IMR-90 (cell line): ENCODE measurements around the gene PLXND1. TPM values are rescaled to one million over a fixed set of nuclear protein-coding genes. Genes with fewer than 3 reads are reported as not detected.
"Not testable (repeated sequence)": the region's sequence is repeated elsewhere in the genome, so short reads cannot be mapped to it uniquely, and the experiment has no call there.

Source experiments
- ATAC-seq: fragments of 200-7000 bp; cut with Tn5 transposase; 2 replicates; pipeline ENCODE4 v1.9.1; 2020; ENCODE audit warnings: low read depth, mild to moderate bottlenecking, moderate library complexity
- BruUV-seq: library from RNA; stranded (reverse); fragments of 400-500 nt; replicated peaks from 2 replicates; lab custom pipeline; 2021; lab: Mats Ljungman, UMichigan
- CTCF ChIA-PET: fragments of 300-600 bp; formaldehyde crosslinking; extraction: SDS; loops from one replicate; lab custom pipeline; 2021; ENCODE audit warnings: antibody characterized with exemption; lab: Yijun Ruan, JAX
- POLR2A ChIA-PET: fragments of 300-600 bp; sonication (Branson Sonifier 250); formaldehyde crosslinking; loops from one replicate; lab custom pipeline; 2022; ENCODE audit warnings: antibody characterized with exemption; ENCODE audit not compliant: unreplicated experiment; lab: Charles Lee
- DNase-seq: peaks from one replicate; pipeline ENCODE4 v3.0.0; 2013
- H2AFZ ChIP-seq: replicated peaks from 2 replicates; pipeline ENCODE3; 2013; ENCODE audit warnings: low read length, mild to moderate bottlenecking; ENCODE audit not compliant: poor library complexity
- H2AK5ac ChIP-seq: 2 replicates; pipeline ENCODE4 v1.6.1; 2013; ENCODE audit warnings: low read depth, low read length, inconsistent platforms
- H2AK9ac ChIP-seq: replicated peaks from 2 replicates; pipeline ENCODE3; 2013; ENCODE audit warnings: mild to moderate bottlenecking, low read depth, low read length, moderate library complexity; ENCODE audit not compliant: poor library complexity
- H2BK120ac ChIP-seq: 2 replicates; pipeline ENCODE4 v1.6.1; 2013; ENCODE audit warnings: low read depth, low read length, inconsistent platforms
- H2BK15ac ChIP-seq: 3 replicates; pipeline ENCODE4 v1.6.1; 2013; ENCODE audit warnings: low read depth, low read length, inconsistent platforms
- H2BK20ac ChIP-seq: 2 replicates; pipeline ENCODE4 v1.6.1; 2013; ENCODE audit warnings: low read depth, mild to moderate bottlenecking, inconsistent platforms, low read length, moderate library complexity
- H2BK5ac ChIP-seq: 2 replicates; pipeline ENCODE4 v1.6.1; 2013; ENCODE audit warnings: mild to moderate bottlenecking, low read depth, low read length, inconsistent platforms; ENCODE audit not compliant: poor library complexity, severe bottlenecking
- H3K14ac ChIP-seq: replicated peaks from 2 replicates; pipeline ENCODE4 v1.6.1; 2013; ENCODE audit warnings: low read depth, low read length, inconsistent platforms
- H3K18ac ChIP-seq: 2 replicates; pipeline ENCODE4 v1.6.1; 2013; ENCODE audit warnings: low read depth, low read length, control low read depth
- H3K23ac ChIP-seq: 2 replicates; pipeline ENCODE4 v1.6.1; 2013; ENCODE audit warnings: low read depth, low read length, inconsistent platforms
- H3K27ac ChIP-seq: 2 replicates; pipeline ENCODE4 v1.5.1; 2013; ENCODE audit warnings: mild to moderate bottlenecking, control low read depth, low read length; ENCODE audit not compliant: insufficient read depth
- H3K27me3 ChIP-seq: 2 replicates; pipeline ENCODE4 v1.6.1; 2013; ENCODE audit warnings: low read length; ENCODE audit not compliant: control insufficient read depth, insufficient read depth
- H3K36me3 ChIP-seq: 2 replicates; pipeline ENCODE4 v1.6.1; 2013; ENCODE audit warnings: low read length, mixed read lengths; ENCODE audit not compliant: control insufficient read depth, insufficient read depth
- H3K4ac ChIP-seq: 2 replicates; pipeline ENCODE4 v1.6.1; 2013; ENCODE audit warnings: low read depth, low read length, inconsistent platforms
- H3K4me1 ChIP-seq: 2 replicates; pipeline ENCODE4 v1.6.1; 2013; ENCODE audit warnings: low read length, mixed read lengths; ENCODE audit not compliant: control insufficient read depth, insufficient read depth
- H3K4me2 ChIP-seq: 2 replicates; pipeline ENCODE4 v1.6.1; 2013; ENCODE audit warnings: low read depth, mild to moderate bottlenecking, control low read depth, low read length, moderate library complexity
- H3K4me3 ChIP-seq: 2 replicates; pipeline ENCODE4 v1.5.1; 2013; ENCODE audit warnings: low read depth, mild to moderate bottlenecking, control low read depth, low read length, moderate library complexity; ENCODE audit not compliant: insufficient read depth
- H3K56ac ChIP-seq: 2 replicates; pipeline ENCODE4 v1.6.1; 2013; ENCODE audit warnings: low read length, inconsistent platforms; ENCODE audit not compliant: insufficient read depth; ENCODE audit errors: extremely low read depth
- H3K79me1 ChIP-seq, 2 experiments: 2 replicates each; pipeline ENCODE4 v1.6.1; 2013; ENCODE audit warnings: low read length in 2 of 2, inconsistent platforms in 1 of 2, low read depth in 1 of 2
- H3K9ac ChIP-seq: 2 replicates; pipeline ENCODE4 v1.6.1; 2013; ENCODE audit warnings: low read depth, low read length, control low read depth
- H3K9me1 ChIP-seq: 2 replicates; pipeline ENCODE4 v1.6.1; 2013; ENCODE audit warnings: low read length, inconsistent platforms; ENCODE audit not compliant: insufficient read depth
- H3K9me3 ChIP-seq: 2 replicates; pipeline ENCODE4 v1.6.1; 2013; ENCODE audit warnings: low read length; ENCODE audit not compliant: control insufficient read depth, insufficient read depth
- H4K20me1 ChIP-seq: 2 replicates; pipeline ENCODE4 v1.6.1; 2013; ENCODE audit warnings: low read length, inconsistent platforms; ENCODE audit not compliant: insufficient read depth
- H4K5ac ChIP-seq: 2 replicates; pipeline ENCODE4 v1.6.1; 2013; ENCODE audit warnings: mild to moderate bottlenecking, low read depth, low read length, control low read depth
- H4K8ac ChIP-seq, 2 experiments: 2 replicates each; pipeline ENCODE4 v1.6.1; 2013; ENCODE audit warnings: low read depth in 2 of 2, low read length in 2 of 2, control low read depth in 1 of 2, inconsistent platforms in 1 of 2
- H4K91ac ChIP-seq: 2 replicates; pipeline ENCODE4 v1.6.1; 2013; ENCODE audit warnings: low read depth, low read length, inconsistent platforms; ENCODE audit not compliant: insufficient read depth
- WGBS, 2 experiments: methylation state at CpG; one replicate each; pipeline versions ENCODE4 v1.1.5 to v1.1.7; 2013; ENCODE audit warnings: missing lambda C conversion rate in 2 of 2; ENCODE audit not compliant: insufficient read length in 1 of 2; ENCODE audit errors: extremely low coverage in 2 of 2; 5-methylcytosine and 5-hydroxymethylcytosine counted together
- dilution Hi-C: fragments of 300-500 bp; cut with HindIII; formaldehyde crosslinking; loops from one replicate; pipeline ENCODE4 v1.14.3; 2018; ENCODE audit warnings: low sequenced_read_pairs; ENCODE audit not compliant: unreplicated experiment
- in situ Hi-C: fragments of 300-500 bp; cut with MboI; formaldehyde crosslinking; loops from 3 replicates; pipeline ENCODE4 v1.14.3; 2019; ENCODE audit warnings: low sequenced_read_pairs, inconsistent platforms, mixed read lengths
- intact Hi-C: fragments of 100-400 bp; cut with micrococcal nuclease; formaldehyde crosslinking; loops from 2 replicates; pipeline ENCODE4 v1.10.0; 2022
- polyA plus RNA-seq, 3 experiments: library from polyadenylated mRNA; depleted of rRNA; stranded (reverse); fragments of >200 nt; gene quantifications; 2 replicates each; pipeline ENCODE4 v1.2.3, GENCODE V29; 2012; ENCODE audit warnings: low replicate concordance in 1 of 3
- total RNA-seq: library from RNA; depleted of rRNA; stranded (reverse); fragments of >200 nt; gene quantifications from 2 replicates; pipeline ENCODE4 v1.2.3, GENCODE V29; 2012

Gene PLXND1
- total and polyA plus RNA-seq, 2 of the 4 experiments (the other 2 are of a cell fraction), result 19.2 to 67.1 TPM

DNA sequence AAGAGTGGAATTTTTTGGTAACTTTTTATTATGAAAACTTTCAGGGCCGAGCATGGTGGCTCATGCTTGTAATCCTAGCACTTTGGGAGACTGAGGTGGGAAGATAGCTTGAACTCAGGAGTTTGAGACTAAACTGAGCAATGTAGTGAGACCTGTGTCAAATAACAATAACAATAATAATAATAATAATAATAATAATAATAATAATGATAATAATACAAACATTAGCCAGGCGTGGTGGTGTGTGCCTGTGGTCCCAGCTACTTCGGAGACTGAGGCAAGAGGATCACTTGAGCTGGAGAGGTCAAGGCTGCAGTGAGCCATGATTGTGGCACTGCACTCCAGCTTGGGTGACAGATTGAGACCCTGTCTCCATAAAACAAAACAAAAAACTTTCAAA is 60.5 kb downstream of the PLXND1 start:
- in situ Hi-C loops, H3K79me1 ChIP-seq, ATAC-seq: not testable (repeated sequence)

More for the DNA sequence above, 60.5 kb downstream of the PLXND1 start:
- H4K91ac ChIP-seq, H2BK5ac ChIP-seq, H3K4me2 ChIP-seq, DNase-seq, H3K27me3 ChIP-seq, H2BK15ac ChIP-seq, H2AK9ac ChIP-seq, H3K4me3 ChIP-seq, H4K8ac ChIP-seq, H3K4ac ChIP-seq, H3K9me1 ChIP-seq, CTCF ChIA-PET, intact Hi-C loops, POLR2A ChIA-PET, H3K36me3 ChIP-seq, H3K56ac ChIP-seq, H3K18ac ChIP-seq, H4K5ac ChIP-seq, dilution Hi-C loops, H3K4me1 ChIP-seq, H3K9me3 ChIP-seq, H2AFZ ChIP-seq, H3K23ac ChIP-seq, BruUV-seq, H3K27ac ChIP-seq, H4K20me1 ChIP-seq, H3K9ac ChIP-seq, H2BK120ac ChIP-seq, H2AK5ac ChIP-seq, H3K14ac ChIP-seq, H2BK20ac ChIP-seq: not testable (repeated sequence)
- no CpG with 5 or more reads among the region's 3 CpGs for WGBS, 2 experiments
